GM18870 (cell line): ENCODE data around the gene SEC22B.
"Not testable (repeated sequence)": the region's sequence is repeated elsewhere in the genome, so short reads cannot be mapped to it uniquely, and the experiment has no call there.

ENCODE experiments used
- ATAC-seq: cut with Tn5 transposase; IDR thresholded peaks from one replicate; pipeline ENCODE4 v1.9.1; 2021; ENCODE audit warnings: moderate library complexity; ENCODE audit not compliant: unreplicated experiment

The SEC22B gene

DNA sequence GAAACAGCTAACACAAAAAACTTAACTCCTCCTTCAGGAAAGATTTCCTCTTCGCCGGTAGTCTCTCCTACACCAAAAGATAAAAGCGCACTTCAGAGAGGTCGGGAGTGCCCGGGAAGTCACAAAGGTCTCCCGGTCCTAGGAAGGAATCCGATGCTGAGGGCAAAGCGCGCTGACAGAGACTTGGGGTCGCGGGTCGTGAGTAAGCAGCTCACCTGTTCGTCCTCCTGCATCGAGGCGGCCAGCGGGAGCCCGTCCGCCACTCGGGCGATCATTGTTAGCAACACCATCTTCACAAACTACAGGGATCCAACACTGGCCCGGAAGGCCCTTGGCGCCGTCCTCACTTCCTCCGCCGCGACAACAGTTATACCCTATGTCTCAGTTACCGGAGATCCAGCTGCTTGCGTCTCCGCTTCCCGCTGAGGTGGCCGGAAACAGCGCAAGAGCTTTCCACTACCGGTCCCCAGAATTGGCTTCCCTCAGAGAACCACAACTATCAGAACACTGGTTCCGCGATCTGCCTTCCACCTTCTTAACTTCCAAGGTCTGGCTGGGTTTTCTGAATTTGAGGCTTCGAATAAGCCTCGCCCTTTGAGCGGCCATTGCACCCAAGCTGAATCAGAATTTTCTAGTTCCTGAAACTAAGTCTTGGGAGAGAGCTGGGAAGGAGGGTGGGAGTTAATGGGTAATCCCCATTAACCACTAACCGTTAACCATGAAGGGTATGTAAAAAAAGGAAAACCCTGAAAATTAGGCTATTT, at the start of gene SEC22B:
Gene SEC22B (minus strand): TSS at position 429 of the 764 bp plus-strand sequence. CDS start 139 bp downstream, at position 290.
- peak; percentile 96 for ATAC-seq

DNA sequence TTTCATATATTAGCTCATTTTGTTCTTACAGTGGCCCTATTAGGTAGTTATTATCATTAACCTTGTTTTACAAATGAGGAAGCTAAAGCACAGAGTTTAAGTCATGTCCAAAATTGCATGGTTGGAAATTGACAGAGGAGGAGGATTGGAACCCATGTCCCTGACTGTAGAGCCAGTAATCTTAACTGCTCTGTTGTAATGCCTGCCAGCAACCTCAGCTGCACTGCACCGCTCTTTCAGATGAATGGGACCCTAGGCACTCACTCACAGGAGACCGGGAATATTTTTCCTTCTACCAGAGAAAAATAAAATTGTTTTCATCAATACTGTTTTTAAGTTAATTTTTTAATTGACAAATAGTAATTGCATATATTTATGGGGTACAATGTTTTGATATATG, 41.6 kb upstream of the SEC22B start:
- ATAC-seq, result not testable (repeated sequence)

DNA sequence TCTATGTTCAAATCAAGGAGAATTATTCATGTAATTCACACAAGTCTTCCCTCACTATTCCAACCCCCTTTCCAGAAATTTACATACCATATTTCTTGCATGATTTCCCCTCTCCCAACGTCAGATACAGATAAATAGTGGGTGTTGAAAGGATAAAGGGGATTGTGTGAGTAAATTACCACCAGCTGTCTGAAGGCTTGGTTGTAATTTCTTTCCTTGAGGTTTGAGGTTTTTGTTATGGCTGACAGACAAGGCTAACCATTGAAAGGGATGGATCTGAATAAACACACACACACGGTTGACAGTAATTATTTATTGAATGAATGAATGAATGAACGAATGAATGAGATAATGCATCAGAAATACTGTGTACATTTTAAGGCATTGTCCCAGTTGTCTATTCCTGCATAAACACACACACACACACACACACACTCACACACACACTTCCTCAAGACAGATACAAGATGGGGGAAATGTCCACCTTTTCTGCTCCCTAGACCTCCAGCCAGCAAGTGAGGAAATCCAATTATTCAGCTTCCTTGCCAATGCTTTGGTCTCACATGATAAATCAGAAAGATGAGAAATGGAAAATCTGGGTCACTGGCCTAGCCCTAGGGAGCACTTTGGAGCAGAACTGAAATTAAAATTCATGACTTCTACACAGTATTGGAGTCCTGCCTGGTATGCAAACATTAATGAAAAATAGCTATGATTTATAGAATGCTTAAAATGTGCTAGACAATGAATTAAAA, 41.0 kb upstream of the SEC22B start:
- not testable (repeated sequence) for ATAC-seq

DNA sequence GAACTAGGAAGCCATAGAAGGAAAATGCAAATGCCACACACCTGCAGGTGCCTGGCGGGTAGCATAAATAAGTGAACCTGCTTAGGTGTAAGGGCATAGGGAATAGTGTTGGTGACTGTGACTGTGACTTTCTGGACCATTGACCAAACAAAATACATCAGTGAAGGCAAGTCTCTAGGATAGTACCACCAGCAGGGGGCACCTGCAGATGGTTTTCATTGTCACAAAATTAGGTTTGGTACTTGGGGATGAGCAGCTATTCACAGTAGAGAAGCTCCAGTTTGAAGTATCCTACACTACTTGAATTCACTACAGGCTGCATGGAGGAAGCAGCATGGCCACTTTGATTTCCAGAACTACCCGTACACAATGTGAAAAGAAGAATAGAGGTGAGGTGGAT, 37.3 kb upstream of the SEC22B start:
- not testable (repeated sequence) for ATAC-seq

DNA sequence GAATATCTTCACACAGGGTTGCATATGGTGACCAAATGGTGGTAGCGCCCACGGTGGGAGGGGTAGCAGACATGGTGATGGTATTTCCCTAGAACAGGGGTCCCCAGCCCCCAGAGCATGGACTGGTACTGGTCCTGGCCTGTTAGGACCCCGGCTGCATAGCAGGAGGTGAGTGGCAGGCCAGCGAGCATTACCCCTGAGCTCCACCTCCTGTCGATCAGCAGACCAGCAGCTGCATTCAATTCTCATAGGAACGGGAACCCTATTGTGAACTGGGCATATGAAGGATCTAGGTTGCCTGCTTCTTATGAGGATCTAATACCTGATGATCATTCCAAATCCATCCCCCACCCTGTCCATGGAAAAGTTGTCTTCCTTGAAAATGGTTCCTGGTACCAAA, 34.4 kb upstream of the SEC22B start:
- not testable (repeated sequence) for ATAC-seq

DNA sequence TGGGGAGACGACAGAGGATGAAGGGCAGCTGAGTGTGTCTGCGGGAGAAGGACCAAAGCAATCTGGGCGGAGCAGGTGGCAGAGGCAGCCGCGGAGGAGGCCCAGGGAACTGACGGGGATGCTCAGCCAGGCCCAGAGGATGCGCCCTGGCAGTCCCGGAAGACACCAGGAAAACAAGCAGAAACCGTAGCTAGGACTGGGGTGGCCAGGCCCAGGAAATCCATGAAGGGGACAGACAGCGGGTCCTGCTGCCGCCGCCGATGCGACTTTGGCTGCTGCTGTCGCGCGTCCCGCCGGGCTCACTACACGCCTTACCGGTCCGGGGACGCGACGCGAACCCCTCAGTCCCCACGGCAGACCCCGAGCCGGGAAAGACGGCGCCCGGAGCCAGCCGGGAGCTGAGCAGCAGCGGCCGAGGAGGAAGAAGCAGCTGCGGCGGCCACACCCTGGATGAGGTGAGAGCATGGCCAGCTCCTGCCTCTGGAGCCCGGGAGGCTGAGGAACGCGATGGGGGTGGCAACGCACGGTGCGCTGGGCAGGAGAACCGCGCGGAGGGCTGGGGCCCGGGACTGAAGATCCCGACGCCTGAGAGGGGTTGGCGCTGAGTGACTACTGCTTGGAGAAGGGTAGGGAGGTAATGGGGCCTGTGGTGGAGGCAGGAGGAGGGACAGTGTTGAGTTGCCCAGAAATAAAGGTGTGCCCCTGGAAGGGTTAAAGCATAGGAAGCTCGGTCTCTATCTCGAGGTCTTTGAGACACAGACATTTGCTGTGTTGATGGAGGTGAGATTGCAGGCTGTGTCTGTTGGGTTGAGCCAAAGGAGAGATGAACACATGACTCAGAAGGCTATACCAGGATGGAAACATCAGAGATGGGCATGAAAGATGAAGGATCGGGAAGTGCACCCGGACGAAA, 20.8 kb upstream of the SEC22B start:
- ATAC-seq, result not testable (repeated sequence)

DNA sequence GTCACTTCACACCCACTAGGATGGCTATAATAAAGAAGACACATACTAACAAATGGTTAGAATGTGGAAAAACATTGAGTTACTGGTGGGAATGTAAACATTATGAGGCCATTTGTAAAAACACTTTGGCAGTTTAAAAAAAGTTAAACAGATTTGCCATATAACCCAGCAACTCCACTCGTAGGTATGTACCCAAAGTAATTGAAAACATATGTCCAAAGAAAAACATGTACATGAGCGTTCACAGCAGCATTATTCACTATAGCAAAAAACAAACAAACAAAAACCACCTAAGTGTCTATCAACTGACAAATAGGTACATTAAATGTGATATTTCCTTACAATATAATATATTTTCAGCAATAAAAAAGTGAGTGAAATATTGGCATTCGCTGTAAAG, 12.3 kb upstream of the SEC22B start:
- ATAC-seq, result not testable (repeated sequence)

DNA sequence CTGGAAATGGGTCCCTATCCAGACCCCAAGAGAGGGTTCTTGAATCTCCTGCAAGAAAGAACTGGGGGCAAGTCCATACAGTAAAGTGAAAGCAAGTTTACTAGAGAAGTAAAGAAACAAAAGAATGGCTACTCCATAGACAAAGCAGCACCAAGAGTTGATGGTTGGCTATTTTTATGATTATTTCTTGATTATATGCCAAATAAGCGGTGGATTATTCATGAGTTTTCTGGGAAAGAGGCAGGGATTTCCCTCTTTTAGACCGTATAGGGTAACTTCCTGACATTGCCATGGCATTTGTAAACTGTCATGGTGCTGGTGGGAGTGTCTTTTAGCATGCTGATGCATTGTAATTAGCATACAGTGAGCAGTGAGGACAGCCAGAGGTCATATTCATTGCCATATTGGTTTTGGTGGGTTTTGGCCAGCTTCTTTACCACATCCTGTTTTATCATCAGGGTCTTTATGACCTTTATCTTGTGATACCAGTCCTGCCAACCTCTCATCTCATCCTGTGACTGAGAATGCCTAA, 5.9 kb upstream of the SEC22B start:
- not testable (repeated sequence) for ATAC-seq

DNA sequence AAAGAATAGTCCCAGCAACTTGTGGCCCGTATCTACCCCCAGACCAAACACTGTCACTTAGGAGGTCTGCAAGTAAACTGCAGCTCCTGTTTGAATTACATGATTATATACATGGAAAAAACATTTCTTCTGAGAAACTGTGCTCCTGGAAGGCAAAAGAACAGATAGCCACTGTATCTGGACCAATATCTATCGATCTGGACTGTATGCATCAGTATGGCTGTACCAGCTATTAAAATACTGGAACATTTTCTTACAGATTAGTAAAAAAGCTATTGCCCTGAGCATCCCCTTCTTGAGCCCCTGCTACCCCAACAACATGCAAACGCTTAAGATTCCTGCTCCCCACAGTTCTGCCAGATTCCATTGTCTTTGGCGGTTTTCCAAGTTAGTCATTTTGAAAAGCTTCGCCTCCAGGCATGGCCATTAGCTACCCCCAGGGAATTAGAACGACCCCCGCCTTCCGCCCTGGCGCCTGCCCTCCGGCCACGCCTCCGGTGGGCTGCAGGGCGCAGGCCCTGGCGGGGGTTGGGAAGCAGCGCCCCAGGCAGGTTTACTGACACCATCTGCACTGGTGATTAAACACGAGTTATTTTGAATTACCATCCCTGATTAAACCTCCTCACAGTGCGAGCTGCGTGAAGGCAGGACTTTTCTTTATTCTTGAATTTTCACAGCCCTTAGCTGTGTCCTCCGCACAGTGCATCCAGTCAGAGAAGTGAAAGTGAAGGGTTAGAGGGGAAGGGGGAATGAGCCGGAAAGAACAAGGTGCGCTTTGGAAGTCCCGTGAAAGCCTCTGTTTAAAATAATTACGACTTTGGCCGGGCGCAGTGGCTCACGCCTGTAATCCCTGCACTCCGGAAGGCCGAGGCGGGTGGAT, 3.7 kb upstream of the SEC22B start:
- not testable (repeated sequence) for ATAC-seq

DNA sequence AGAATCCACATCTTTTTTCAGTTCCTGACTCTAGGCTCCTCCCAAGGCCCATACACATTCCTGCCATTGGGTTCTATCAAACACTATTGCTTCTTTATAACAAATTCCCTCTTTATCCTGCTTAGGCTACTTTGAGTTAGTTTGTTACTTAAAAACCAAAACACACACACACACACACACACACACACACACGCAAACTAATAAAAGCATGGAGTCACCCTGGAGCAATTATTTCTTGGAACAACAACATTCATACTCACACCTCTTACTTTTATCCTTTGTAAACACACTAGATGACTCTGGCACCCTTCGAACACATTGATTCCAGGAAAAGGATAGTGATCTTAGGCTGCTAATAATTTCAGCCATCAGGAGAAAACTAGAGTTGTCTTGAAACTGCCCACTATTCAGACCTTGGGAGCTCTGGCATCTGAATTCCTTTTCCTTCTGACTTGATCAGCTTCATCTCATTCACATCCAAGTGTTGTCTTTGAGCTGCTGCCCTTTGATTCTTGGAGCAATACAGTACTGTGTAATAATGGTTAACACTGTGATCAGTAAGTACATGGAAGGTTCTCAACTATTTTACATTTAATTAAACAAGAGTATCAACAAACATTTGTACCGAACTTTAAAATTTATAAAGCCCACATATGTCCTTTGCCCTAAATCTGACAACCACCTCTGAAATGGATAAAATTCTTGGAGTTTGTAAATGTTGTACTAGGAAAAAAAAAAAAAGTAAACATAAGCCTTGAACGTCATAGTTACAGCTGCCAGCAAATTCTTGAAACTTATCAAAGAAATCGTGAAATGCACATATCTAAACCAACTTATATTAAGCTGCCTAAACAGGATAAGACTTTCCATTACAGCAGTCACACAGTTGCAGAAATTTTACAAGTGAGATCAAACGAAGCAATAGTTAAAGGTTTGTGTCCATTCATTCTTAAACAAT, 2.8 kb upstream of the SEC22B start:
- no peak for ATAC-seq

DNA sequence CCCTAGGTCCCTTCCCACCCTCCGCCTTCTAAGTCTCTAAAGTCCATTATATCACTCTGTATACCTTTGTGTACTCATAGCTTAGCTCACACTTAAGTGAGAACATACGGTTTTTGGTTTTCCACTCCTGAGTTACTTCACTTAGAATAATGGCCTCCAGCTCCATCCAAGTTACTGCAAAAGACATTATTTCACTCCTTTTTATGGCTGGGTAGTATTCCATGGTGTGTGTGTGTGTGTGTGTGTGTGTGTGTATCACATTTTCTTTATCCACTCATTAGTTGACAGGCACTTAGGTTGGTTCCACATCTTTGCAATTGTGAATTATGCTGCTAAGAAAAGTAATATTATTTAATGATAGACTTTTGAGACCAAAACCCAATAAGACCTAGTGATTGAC, 1.7 kb upstream of the SEC22B start:
- not testable (repeated sequence) for ATAC-seq

DNA sequence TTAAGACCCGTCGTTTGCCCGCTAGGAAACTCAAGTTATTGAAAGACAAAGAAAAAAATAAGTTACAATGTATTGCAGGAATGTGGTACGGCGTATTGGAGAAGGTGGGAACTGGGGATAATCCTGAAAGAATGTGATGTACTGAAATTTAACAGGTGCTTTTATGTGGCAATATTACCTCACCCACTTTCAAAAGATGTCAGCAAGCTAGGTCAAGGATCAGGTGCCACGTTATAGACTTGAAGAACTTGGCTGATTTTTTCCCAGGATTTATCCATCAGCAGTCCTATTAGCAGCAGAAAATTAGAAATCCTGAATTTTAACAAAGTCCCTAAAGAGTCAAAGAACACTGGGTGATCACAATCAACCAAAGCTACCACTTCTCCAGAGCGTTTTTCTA, 632 bp downstream of the SEC22B start:
- ATAC-seq, result not testable (repeated sequence)

DNA sequence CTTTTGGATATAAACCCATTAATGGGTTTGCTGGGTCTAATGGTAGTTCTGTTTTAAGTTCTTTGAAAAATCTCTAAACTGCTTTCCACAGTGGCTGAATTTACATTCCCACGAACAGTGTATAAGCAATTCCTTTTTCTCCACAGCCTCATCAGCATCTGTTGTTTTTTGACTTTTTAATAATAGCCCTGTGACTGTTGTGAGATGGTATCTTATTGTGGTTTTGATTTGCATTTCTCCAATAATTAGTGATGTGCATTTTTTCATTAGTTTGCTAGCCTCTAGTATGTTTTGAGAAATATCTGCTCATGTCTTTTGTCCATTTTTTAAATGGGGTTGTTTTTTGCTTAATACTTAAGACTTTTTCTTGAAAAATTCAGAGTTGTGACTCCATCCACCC, 11.6 kb downstream of the SEC22B start:
- not testable (repeated sequence) for ATAC-seq

DNA sequence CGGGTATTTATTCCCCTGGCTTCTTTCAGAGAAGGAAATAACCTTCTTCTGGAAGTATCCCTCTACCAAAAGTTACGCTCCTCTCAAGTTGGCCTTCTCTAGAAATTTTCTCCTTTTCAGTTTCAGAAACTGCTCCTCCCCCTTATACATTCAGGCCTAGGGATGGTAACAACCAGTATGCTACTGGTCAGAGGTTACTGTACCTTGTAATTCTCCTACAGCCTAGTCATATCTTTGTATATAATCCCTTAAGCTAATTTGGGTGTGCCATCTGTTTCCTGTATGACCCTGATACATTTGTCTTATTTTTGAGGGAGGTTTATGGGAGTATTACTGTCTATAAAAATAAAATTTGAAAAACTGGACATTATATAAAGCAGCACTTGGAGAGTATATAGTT, 14.3 kb downstream of the SEC22B start:
- not testable (repeated sequence) for ATAC-seq

DNA sequence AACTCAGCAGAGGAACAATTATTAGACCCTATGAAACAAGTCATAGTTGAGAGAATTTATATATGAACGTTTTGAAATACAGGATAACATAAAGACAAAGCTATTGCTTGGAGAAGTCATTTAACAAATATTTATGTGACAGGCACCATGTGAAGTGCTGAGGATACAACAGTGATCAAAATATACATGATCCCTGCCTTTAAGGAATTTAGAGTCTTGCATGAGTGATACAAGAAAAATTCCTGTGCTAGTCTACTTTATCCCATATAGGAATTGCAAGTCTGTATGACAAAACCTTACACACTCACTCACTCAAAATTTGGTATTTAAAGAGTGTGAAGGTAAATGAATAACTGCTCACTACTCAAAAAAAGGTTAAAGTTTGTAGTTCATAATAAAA, 17.8 kb downstream of the SEC22B start:
- ATAC-seq, result not testable (repeated sequence)

DNA sequence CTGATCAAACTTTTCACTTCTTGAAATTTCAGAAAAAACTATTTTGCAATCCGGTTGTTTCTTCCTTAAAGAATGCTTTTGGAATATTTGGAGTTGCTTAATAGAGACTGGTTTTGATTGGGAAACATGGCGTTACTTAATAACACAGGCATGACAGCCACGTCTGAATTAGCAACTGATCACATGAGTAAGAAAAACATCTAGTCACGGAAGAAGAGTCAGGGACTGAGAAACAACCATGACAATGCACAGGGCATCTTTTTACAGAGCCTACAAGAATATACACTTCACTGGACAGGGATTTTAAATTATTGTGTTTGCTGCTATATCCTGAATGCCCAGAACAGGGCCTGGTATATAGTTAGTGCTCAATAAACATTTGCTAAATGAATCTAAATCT, 18.2 kb downstream of the SEC22B start:
- ATAC-seq, result not testable (repeated sequence)

DNA sequence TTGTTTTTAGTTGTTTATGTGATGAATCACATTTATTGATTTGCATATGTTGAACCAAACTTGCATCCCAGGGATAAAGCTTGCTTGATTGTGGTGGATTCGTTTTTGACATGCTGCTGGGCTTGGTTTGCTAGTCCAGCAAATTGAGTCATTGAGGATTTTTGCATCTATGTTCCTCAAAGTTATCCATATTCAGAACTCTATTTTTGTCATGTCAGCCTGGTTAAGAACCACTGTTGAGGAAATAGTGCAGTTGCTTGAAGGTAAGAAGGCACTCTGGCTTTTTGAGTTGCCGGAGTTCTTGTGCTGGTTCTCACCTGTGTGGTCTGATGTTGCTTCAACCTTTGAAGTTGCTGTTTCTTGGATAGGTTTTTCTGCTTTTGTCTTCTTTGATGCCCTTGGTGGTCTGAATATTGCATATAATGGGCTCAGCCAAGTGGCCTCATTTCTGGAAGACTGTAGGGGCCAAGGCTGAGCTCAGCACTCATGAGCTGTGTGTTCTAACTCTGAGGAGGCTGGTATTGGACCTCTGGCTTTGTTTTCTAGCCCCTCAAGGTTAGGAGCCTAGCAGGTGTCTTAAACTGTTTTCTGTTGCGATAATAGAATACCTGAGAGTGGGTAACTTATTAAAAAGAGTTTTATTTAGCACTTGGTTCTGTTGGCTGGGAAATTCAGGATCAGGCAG, 26.0 kb downstream of the SEC22B start:
- ATAC-seq, result not testable (repeated sequence)

DNA sequence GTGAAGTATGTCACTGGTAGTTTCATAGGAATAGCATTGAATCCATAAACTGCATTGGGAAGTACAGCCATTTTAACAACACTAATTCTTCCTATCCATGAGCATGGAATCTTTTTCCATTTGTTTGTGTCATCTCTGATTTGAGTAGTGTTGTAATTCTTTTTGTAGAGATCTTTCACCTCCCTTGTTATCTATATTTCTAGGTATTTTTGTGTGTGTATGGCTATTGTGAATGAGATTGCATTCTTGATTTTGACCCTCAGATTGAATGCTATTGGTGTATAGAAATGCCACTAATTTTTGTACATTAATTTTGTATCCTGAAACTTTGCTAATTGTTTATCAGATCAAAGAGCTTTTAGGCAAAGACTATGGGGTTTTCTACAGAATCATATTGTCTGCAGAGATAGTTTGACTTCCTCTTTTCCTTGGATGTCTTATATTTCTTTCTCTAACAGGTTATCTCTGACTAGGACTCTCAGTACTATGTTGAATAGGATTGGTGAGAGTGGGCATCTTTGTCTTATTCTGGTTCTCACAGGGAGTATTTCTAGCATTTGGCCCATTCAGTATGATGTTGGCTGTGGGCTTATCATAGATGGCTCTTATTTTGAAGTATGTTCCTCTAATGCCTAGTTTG, 26.8 kb downstream of the SEC22B start:
- ATAC-seq, result not testable (repeated sequence)
